GM12878 (cell line): ENCODE results near the gene ANXA9. TPM values are rescaled to one million over a fixed set of nuclear protein-coding genes. Genes with fewer than 3 reads are reported as not detected.

Source experiments
- ATAC-seq: fragments of 200-7000 bp; cut with Tn5 transposase; 3 replicates; pipeline ENCODE4 v1.9.1; 2020; ENCODE audit warnings: mild to moderate bottlenecking, moderate library complexity
- BruUV-seq: library from RNA; stranded (reverse); fragments of 400-500 nt; replicated peaks from 2 replicates; lab custom pipeline; 2021; lab: Mats Ljungman, UMichigan
- CTCF ChIA-PET: fragments of 300-600 bp; sonication (Branson Sonifier 250); formaldehyde crosslinking; extraction: SDS; loops from one replicate; lab custom pipeline; 2021; ENCODE audit warnings: inconsistent platforms; lab: Yijun Ruan, JAX
- POLR2A ChIA-PET: fragments of 350-600 bp; formaldehyde crosslinking; extraction: SDS; loops from one replicate; lab custom pipeline; 2021; ENCODE audit warnings: inconsistent platforms; lab: Charles Lee
- RAD21 ChIA-PET: fragments of 300-600 bp; sonication (Branson Sonifier 250); formaldehyde crosslinking; loops from one replicate; lab custom pipeline; 2023; ENCODE audit warnings: antibody characterized with exemption; ENCODE audit not compliant: unreplicated experiment; lab: Charles Lee
- SMC1A ChIA-PET: fragments of 300-600 bp; sonication (Branson Sonifier 250); formaldehyde crosslinking; loops from one replicate; lab custom pipeline; 2023; ENCODE audit not compliant: unreplicated experiment, uncharacterized antibody; lab: Charles Lee
- DNase-seq: peaks from one replicate; pipeline ENCODE4 v3.0.0-alpha.2; 2011; ENCODE audit warnings: low read depth, low spot score
- FAIRE-seq: peaks from 3 replicates; lab custom pipeline; 2011; peaks lifted over from hg19 to GRCh38; lab: Jason Lieb, UNC
- H2AFZ ChIP-seq: 2 replicates; pipeline ENCODE4 v1.6.0; 2011; ENCODE audit warnings: low read depth, low read length, control low read depth; ENCODE audit not compliant: control insufficient read depth
- H3K27ac ChIP-seq: 2 replicates; pipeline ENCODE4 v1.5.1; 2011; ENCODE audit warnings: control low read depth; ENCODE audit not compliant: control insufficient read depth, insufficient read depth
- H3K27me3 ChIP-seq, 2 experiments: replicated peaks in 1 of 2; 2 replicates each; pipeline versions ENCODE4 v1.6.0 to v1.6.1; 2011; ENCODE audit warnings: low read length in 1 of 2; ENCODE audit not compliant: control insufficient read depth in 2 of 2, insufficient read depth in 2 of 2
- H3K36me3 ChIP-seq, 2 experiments: 2 replicates each; pipeline ENCODE4 v1.5.1; 2011; ENCODE audit warnings: low read length in 1 of 2; ENCODE audit not compliant: control insufficient read depth in 2 of 2, insufficient read depth in 2 of 2
- H3K4me1 ChIP-seq: 2 replicates; pipeline ENCODE4 v1.6.1; 2011; ENCODE audit warnings: mild to moderate bottlenecking, low read length, moderate library complexity, mixed read lengths; ENCODE audit not compliant: control insufficient read depth, insufficient read depth
- H3K4me2 ChIP-seq: 2 replicates; pipeline ENCODE4 v1.6.0; 2011; ENCODE audit warnings: control low read depth; ENCODE audit not compliant: control insufficient read depth, insufficient read depth
- H3K4me3 ChIP-seq: fragments of 200-600 bp; sonication (generic); 2 replicates; pipeline ENCODE4 v1.5.1; 2016
- H3K79me2 ChIP-seq: 2 replicates; pipeline ENCODE4 v1.6.0; 2011; ENCODE audit warnings: low read length; ENCODE audit not compliant: control insufficient read depth, insufficient read depth
- H3K9ac ChIP-seq: 2 replicates; pipeline ENCODE4 v1.8.0; 2011; ENCODE audit warnings: low read length, control low read depth, mixed read lengths; ENCODE audit not compliant: control insufficient read depth, insufficient read depth
- H3K9me3 ChIP-seq: replicated peaks from 3 replicates; pipeline ENCODE4 v1.5.1; 2011; ENCODE audit warnings: mild to moderate bottlenecking, low read length; ENCODE audit not compliant: control insufficient read depth, insufficient read depth
- H4K20me1 ChIP-seq: 2 replicates; pipeline ENCODE4 v1.6.0; 2011; ENCODE audit not compliant: control insufficient read depth, insufficient read depth
- BCL11A ChIP-seq: IDR thresholded peaks from 2 replicates; pipeline ENCODE4 v1.6.1; 2011; ENCODE audit warnings: low read depth, low read length
- NRF1 ChIP-seq: conservative IDR thresholded peaks from 2 replicates; pipeline ENCODE4 v1.6.1; 2011; ENCODE audit warnings: mild to moderate bottlenecking, low read depth, low read length, improper control_type of control experiment
- REST ChIP-seq: IDR thresholded peaks from 2 replicates; pipeline ENCODE4 v1.6.1; 2012; ENCODE audit warnings: mild to moderate bottlenecking, low read depth, low read length
- whole genome bisulfite sequencing: methylation state at CpG from one replicate; pipeline ENCODE4 v1.1.6; 2016; ENCODE audit warnings: low lambda C conversion rate; ENCODE audit not compliant: insufficient replicate concordance, insufficient coverage; ENCODE audit errors: missing lambda C conversion rate; 5-methylcytosine and 5-hydroxymethylcytosine counted together
- in situ Hi-C: fragments of 300-500 bp; cut with MboI; formaldehyde crosslinking; loops from 9 replicates; pipeline ENCODE4 v1.14.3; 2018; ENCODE audit warnings: mixed read lengths
- intact Hi-C: fragments of 100-400 bp; cut with micrococcal nuclease; formaldehyde crosslinking; loops from one replicate; pipeline ENCODE4 v1.14.2; 2022; ENCODE audit not compliant: unreplicated experiment
- polyA plus RNA-seq, 11 experiments: library from polyadenylated mRNA; depleted of rRNA in 4 of 11; unstranded in 6 of 11; stranded (reverse) in 5 of 11; fragments of >200 nt; fragmentation: Nextera tagmentation in 4 of 11; fragmentation: Illumina TruSeq in 1 of 11; extraction: Ambion mirVana in 4 of 11; extraction: Trizol in 1 of 11; gene quantifications; 1 replicate in 1 of 11; 2 replicates in 10 of 11; pipeline versions ENCODE4 v1.2.1 to v1.2.3, GENCODE V29; 2011 to 2016; ENCODE audit warnings: inconsistent platforms in 2 of 11, missing spikeins in 2 of 11, low read depth in 1 of 11
- total RNA-seq, 4 experiments: library from RNA; depleted of rRNA in 3 of 4; stranded (reverse); fragments of >200 nt in 3 of 4; fragmentation: Illumina TruSeq in 1 of 4; extraction: Trizol in 1 of 4; gene quantifications; 2 replicates each; pipeline versions ENCODE4 v1.2.1 to v1.2.3, GENCODE V29; 2013 to 2021
- TF ChIP-seq, protein P1 (sequence below): fragments of 450-650 bp; IDR thresholded peaks from 2 replicates; pipeline ENCODE4 v1.6.1; 2018; ENCODE audit warnings: borderline replicate concordance, mild to moderate bottlenecking; ENCODE audit not compliant: partially characterized antibody
- TF ChIP-seq, protein P2 (sequence below): IDR thresholded peaks from 2 replicates; pipeline ENCODE4 v1.6.1; 2012; ENCODE audit warnings: improper control_type of control experiment, low read depth, low read length; ENCODE audit not compliant: insufficient replicate concordance

Gene ANXA9
- total and polyA plus RNA-seq, 10 of the 15 experiments (the other 5 are each of a cell fraction or from before 2014, with no cell fraction given): 0.04 to 0.43 (median 0.18) TPM; not detected in 4

DNA sequence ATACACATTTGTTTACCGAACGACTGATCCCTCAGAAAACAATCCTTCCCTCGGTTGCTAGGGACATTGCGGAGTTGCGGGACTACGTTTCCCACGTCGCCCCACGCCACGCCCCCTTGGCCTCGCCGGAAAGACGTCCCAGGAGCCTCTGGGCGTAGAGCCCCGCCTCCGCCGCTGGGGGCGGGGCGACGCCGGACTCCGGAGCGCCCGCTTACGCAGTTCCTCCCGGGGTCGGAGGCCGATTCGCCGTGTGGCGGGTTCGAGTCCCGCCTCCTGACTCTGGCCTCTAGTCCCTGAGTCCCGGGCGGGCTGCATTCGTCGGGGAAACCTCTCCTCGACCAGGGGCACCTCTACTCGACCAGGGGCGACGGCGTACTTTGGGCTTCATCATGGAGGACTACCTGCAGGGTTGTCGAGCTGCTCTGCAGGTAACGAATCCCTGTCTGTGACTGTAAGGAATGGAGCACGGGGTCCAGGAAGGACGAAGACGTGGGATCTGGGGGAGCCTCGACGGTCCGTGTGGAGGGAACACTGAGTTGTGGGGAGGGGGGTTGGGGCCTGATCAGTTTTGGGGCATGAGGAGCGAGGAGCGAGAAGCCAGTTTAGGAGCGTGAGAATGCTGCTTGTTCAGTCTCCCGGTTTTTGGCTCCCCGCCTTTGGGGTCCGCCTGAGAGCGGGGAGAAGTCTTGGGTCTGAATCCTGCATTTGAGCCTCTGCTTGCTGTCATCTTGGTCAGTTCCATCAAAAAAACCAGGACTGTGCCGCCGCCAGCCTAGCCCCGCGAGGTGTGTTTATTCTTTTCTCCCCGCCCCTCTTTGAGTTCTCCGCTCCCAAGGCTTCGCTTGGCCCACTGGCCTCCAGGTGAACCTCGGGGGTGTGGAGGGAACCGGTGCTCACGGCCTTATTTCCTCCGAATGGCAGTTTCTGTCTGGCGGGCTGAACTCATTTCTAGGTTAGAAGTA, 26.4 kb downstream of the ANXA9 start, which contains the start of gene PRUNE1:
TSS of gene PRUNE1 (plus strand) at position 206 of the 962 bp plus-strand sequence. CDS start at position 390, 184 bp downstream.
- RAD21 ChIA-PET: interaction anchor here (0.9 kb wide), 1 partner anchor 91 kb away, joined by 3 read pairs; no protein-coding TSS in a partner anchor
- BruUV-seq: TSS peak; percentile 70
- TF ChIP-seq, protein P1, sequence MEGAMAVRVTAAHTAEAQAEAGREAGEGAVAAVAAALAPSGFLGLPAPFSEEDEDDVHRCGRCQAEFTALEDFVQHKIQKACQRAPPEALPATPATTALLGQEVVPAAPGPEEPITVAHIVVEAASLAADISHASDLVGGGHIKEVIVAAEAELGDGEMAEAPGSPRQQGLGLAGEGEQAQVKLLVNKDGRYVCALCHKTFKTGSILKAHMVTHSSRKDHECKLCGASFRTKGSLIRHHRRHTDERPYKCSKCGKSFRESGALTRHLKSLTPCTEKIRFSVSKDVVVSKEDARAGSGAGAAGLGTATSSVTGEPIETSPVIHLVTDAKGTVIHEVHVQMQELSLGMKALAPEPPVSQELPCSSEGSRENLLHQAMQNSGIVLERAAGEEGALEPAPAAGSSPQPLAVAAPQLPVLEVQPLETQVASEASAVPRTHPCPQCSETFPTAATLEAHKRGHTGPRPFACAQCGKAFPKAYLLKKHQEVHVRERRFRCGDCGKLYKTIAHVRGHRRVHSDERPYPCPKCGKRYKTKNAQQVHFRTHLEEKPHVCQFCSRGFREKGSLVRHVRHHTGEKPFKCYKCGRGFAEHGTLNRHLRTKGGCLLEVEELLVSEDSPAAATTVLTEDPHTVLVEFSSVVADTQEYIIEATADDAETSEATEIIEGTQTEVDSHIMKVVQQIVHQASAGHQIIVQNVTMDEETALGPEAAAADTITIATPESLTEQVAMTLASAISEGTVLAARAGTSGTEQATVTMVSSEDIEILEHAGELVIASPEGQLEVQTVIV: no peak
- no peak for TF ChIP-seq BCL11A
- no peak; the same call in 1 of the 2 replicates for TF ChIP-seq NRF1
- TF ChIP-seq, protein P2, sequence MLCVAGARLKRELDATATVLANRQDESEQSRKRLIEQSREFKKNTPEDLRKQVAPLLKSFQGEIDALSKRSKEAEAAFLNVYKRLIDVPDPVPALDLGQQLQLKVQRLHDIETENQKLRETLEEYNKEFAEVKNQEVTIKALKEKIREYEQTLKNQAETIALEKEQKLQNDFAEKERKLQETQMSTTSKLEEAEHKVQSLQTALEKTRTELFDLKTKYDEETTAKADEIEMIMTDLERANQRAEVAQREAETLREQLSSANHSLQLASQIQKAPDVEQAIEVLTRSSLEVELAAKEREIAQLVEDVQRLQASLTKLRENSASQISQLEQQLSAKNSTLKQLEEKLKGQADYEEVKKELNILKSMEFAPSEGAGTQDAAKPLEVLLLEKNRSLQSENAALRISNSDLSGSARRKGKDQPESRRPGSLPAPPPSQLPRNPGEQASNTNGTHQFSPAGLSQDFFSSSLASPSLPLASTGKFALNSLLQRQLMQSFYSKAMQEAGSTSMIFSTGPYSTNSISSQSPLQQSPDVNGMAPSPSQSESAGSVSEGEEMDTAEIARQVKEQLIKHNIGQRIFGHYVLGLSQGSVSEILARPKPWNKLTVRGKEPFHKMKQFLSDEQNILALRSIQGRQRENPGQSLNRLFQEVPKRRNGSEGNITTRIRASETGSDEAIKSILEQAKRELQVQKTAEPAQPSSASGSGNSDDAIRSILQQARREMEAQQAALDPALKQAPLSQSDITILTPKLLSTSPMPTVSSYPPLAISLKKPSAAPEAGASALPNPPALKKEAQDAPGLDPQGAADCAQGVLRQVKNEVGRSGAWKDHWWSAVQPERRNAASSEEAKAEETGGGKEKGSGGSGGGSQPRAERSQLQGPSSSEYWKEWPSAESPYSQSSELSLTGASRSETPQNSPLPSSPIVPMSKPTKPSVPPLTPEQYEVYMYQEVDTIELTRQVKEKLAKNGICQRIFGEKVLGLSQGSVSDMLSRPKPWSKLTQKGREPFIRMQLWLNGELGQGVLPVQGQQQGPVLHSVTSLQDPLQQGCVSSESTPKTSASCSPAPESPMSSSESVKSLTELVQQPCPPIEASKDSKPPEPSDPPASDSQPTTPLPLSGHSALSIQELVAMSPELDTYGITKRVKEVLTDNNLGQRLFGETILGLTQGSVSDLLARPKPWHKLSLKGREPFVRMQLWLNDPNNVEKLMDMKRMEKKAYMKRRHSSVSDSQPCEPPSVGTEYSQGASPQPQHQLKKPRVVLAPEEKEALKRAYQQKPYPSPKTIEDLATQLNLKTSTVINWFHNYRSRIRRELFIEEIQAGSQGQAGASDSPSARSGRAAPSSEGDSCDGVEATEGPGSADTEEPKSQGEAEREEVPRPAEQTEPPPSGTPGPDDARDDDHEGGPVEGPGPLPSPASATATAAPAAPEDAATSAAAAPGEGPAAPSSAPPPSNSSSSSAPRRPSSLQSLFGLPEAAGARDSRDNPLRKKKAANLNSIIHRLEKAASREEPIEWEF: no peak
- TF ChIP-seq REST: no peak

More for the DNA sequence above, 26.4 kb downstream of the ANXA9 start, which contains the start of gene PRUNE1:
- ChIA-PET POLR2A (interaction anchor here (1.7 kb wide), 1 partner anchor 49 kb away, joined by 3 read pairs; no protein-coding TSS in a partner anchor), SMC1A (no interaction called here), CTCF (interaction anchor here (1.0 to 1.9 kb wide), 3 partner anchors 12 to 148 kb away, joined by 3 to 4 read pairs (median 4); partner anchors contain the start of gene TNFAIP8L2)
- Histone ChIP-seq H3K9ac (peak within 1 kb of the TSS; percentile 89), H3K9me3 (no peaks in the 10 kb centered on the region), H3K79me2 (peaks cover 16% of the 10 kb centered on the region), H3K4me1 (peaks cover 7% of the 10 kb centered on the region), H3K27ac (peak within 1 kb of the TSS; percentile 90), H3K4me2 (peak within 1 kb of the TSS; percentile 99), H3K4me3 (peak within 1 kb of the TSS; percentile 90), H2AFZ (peak within 1 kb of the TSS; percentile 98), H3K27me3 (no peaks in the 10 kb centered on the region), H4K20me1 (no peaks in the 10 kb centered on the region), H3K36me3 (no peaks in the 10 kb centered on the region)
- DNase-seq (peak; percentile 74), FAIRE-seq (no peak), ATAC-seq (peak; percentile 91)
- intact Hi-C loops (no loop called here), in situ Hi-C loops (no loop called here)
- WGBS: under 1% methylated on average over 69 of the region's 69 CpGs
